Activated T-cell treated with anti-CD3 and anti-CD28 coated beads, Interleukin-2, amount 50 U/mL, for 4 hours (primary cell): ENCODE results near the gene TTC4. TPM values are rescaled to one million over a fixed set of nuclear protein-coding genes. Genes with fewer than 3 reads are reported as not detected.

Source experiments
- ATAC-seq, 2 donors: fragments of 200-7000 bp; cut with Tn5 transposase; one replicate each; pipeline ENCODE4 v1.10.0; 2021
- DNase-seq: peaks from one replicate; pipeline ENCODE4 v3.0.0-alpha.2; 2020
- H3K27me3 Mint-ChIP-seq: one replicate; pipeline ENCODE4 v1.8.0; 2021; ENCODE audit warnings: low read depth, mixed read lengths
- H3K36me3 Mint-ChIP-seq: one replicate; pipeline ENCODE4 v1.8.0; 2022; ENCODE audit warnings: mixed read lengths; ENCODE audit not compliant: insufficient read depth
- H3K4me1 Mint-ChIP-seq: one replicate; pipeline ENCODE4 v1.8.0; 2021; ENCODE audit warnings: low read depth, mixed read lengths
- H3K4me3 Mint-ChIP-seq: one replicate; pipeline ENCODE4 v1.8.0; 2021; ENCODE audit warnings: mild to moderate bottlenecking, moderate library complexity, mixed read lengths
- H3K9me3 Mint-ChIP-seq: one replicate; pipeline ENCODE4 v1.8.0; 2021; ENCODE audit warnings: mixed read lengths
- total RNA-seq, 3 donors: library from RNA; stranded (reverse); gene quantifications; one replicate each; pipeline ENCODE4 v1.2.1, GENCODE V29; 2021

TTC4 gene
- total RNA-seq, 3 donors from 2014 or later: 52.5 to 61.2 (median 59.6) TPM

DNA sequence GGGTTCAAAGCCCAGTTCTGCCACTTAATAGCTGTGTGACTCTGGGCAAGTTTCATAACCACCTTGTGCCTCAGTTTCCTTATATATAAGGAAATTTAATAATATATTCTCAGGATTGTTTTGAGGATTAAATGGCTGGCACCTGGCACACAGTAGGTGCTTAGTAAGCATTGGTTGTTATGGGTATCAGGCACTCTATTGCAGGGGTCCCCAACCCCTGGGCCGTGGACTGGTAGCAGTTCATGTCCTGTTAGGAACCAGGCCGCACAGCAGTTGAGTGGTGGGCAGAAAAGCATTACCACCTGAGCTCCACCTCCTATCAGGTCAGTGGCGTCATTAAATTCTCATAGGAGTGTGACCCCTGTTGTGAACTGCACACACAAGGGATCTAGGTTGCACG, 30.2 kb downstream of the TTC4 start:
- H3K36me3 Mint-ChIP-seq: peaks cover 17% of the 10 kb centered on the region
- ATAC-seq (no peak), DNase-seq (no peak)
- no peaks in the 10 kb centered on the region for H3K27me3 Mint-ChIP-seq
- no peaks in the 10 kb centered on the region for H3K4me1 Mint-ChIP-seq
- H3K9me3 Mint-ChIP-seq: no peaks in the 10 kb centered on the region
- no peak overlapping the region for H3K4me3 Mint-ChIP-seq

DNA sequence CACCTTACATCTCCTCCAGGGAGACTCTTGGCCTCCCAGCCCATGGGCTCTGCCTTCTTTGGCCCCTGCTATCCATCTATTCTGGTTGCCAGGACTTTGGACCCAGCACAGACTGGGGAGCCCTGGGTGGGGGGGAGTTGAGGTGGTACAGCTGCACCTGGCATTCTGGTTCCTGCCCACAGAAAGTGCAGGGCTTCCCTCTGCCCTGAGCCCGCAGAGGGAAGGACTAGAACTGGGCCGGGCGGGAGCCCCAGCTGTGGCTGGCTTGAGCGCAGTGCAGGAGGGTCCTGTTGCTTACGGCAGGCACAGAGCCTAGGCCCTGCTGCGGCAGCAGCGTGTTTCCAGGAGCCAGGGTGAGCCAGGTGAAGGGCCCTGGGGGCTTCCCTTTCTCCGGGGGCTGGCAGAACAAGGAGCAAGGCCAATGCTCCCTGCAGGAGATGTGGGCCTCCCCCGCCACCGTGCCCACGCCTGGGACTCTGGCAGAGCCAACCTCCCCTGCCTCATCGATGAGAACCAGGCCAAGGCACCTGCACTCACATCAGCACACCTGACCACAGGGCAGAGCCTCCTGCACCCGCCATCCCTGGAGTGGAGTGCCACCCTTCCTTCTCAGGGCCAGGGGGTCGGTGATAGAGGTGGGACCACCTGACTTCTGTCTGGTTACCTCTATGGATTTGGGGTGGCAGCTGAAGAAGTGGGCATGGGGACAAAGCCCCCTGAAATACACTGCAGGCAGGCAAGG, 32.6 kb downstream of the TTC4 start:
- no peak for ATAC-seq
- H3K9me3 Mint-ChIP-seq: no peaks in the 10 kb centered on the region
- no peak for DNase-seq
- peaks cover 5% of the 10 kb centered on the region for H3K36me3 Mint-ChIP-seq
- no peak overlapping the region for H3K4me3 Mint-ChIP-seq
- H3K4me1 Mint-ChIP-seq: no peaks in the 10 kb centered on the region
- H3K27me3 Mint-ChIP-seq: no peaks in the 10 kb centered on the region

DNA sequence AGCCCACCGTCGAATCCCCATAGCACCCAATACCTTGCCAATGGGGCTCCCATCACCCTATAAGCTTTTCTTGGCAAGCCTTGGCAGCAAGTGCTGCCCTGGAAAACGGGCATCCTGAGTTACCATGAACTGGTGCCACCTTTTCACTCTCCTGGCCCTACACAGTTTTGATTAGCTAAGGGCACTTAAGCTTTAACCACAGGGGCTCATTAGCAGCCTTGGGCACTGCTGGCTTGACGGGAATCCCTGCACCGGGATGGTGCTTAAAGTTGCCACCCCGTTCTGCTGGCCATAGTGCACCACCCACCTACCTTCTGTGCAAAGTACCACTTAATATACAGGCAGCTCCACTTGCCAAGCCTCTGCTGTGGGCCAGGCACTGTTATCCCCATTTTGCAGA, 34.9 kb downstream of the TTC4 start:
- H3K4me3 Mint-ChIP-seq: no peak overlapping the region
- no peaks in the 10 kb centered on the region for H3K27me3 Mint-ChIP-seq
- H3K9me3 Mint-ChIP-seq: no peaks in the 10 kb centered on the region
- no peaks in the 10 kb centered on the region for H3K4me1 Mint-ChIP-seq
- ATAC-seq (no peak), DNase-seq (no peak)
- peaks cover 1% of the 10 kb centered on the region for H3K36me3 Mint-ChIP-seq

DNA sequence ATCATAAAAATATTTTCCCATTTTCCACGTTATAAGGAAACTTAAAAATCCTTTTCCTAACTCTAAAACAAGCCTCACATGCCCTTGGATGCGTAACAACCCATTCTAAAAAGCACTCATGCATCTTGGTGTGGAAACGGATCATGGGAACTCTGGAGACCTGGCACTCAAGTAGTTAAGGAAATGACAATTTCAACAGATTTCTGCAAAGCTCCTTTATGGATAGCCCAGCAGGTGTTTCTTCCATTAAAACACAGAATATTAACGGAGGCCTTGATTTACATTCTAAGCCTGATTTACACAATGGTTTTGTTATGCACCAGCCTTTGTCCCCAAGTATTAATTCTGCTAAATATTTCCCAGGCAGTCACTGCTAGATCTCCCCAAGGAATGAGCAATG, 35.8 kb downstream of the TTC4 start:
- H3K36me3 Mint-ChIP-seq: peaks cover 4% of the 10 kb centered on the region
- no peaks in the 10 kb centered on the region for H3K9me3 Mint-ChIP-seq
- no peak for ATAC-seq
- H3K4me1 Mint-ChIP-seq: no peaks in the 10 kb centered on the region
- DNase-seq: no peak
- H3K27me3 Mint-ChIP-seq: no peaks in the 10 kb centered on the region
- no peak overlapping the region for H3K4me3 Mint-ChIP-seq

DNA sequence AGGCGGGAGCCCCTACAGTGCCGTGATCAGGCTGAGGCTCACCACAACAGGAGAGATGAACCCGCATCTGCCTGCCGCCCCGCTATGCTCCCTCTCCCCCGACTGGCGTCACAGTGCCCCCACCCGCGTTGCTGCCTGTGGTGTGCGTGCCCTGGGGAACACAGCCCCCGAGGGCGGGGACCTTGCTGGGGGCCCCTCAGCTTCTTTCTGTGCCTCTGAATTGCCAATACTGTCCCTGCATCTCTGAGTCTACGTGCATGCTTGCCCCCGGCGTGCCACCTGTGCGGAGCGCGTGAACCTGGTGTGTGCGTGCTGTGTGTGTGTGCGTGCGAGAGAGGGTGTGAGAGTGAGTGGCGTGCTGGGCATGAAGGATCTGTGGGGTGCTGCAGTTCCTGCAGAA, 38.4 kb downstream of the TTC4 start:
- DNase-seq: no peak

DNA sequence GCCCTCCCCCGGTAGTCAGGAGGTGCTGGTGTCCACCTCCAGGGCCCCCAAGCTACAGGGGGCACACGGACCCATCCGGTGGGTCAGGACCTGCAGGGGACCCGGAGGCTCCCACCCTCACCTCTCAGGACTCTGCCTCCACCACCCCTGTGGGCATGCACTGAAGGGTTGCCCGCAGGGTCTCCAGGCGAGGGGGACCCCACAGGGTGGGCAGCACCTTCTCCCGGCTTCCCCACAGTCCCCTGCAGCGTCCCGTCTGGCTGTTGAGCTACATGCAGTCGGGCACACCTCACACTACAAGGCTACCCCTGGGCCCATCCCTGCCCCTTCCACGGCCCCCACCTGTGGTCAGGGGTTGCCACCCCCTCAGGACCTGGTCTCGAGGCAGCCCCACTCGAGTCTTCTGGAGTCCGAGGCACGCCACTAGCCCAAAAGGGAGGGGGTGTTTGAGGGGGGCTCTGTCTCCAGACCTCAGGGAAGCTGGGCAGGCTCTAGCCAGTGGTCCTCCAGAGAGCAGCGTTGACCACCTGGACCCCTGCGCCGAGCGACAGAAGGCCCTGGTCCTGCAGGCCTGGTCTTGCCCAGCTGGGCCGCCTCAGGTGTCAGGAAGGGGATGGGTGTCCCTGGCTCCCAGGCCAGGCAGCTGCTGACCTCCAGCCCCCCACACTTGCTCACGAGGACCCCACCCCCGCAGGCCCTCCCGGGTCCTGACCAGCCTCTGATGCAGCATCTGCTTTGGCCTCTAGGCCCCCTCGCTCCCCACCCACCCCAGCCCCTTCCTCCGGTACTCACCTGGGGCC, 39.0 kb downstream of the TTC4 start:
- H3K4me1 Mint-ChIP-seq: no peaks in the 10 kb centered on the region
- no peak for ATAC-seq
- no peaks in the 10 kb centered on the region for H3K9me3 Mint-ChIP-seq
- H3K4me3 Mint-ChIP-seq: no peak overlapping the region
- no peaks in the 10 kb centered on the region for H3K27me3 Mint-ChIP-seq
- no peak for DNase-seq
- peaks cover 4% of the 10 kb centered on the region for H3K36me3 Mint-ChIP-seq

More for the DNA sequence above, 38.4 kb downstream of the TTC4 start:
- Mint-ChIP-seq H3K4me3 (no peak overlapping the region), H3K36me3 (peaks cover 4% of the 10 kb centered on the region), H3K27me3 (no peaks in the 10 kb centered on the region), H3K9me3 (no peaks in the 10 kb centered on the region), H3K4me1 (no peaks in the 10 kb centered on the region)
- no peak for ATAC-seq

DNA sequence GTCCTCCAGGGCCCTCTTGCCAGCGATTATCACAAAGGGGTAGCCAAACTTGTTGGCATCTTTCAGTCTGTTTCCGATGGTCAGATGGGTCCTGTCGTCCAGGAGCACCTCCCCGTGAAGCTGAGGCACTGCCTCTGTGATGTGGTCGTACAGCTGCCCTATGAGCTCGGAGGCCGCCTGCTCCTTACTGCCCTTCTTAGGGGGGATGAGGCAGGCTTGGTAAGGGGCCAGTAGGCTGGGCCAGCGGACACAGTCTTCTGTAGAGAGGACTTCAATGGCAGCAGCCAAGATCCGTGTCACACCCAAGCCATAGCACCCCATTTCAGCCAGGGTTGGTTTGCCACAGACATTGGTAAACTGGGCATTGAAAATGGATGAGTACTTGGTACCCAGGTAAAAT, 42.2 kb downstream of the TTC4 start:
- no peaks in the 10 kb centered on the region for H3K27me3 Mint-ChIP-seq
- H3K9me3 Mint-ChIP-seq: no peaks in the 10 kb centered on the region
- H3K4me1 Mint-ChIP-seq: peaks cover 5% of the 10 kb centered on the region
- H3K36me3 Mint-ChIP-seq: peaks cover 4% of the 10 kb centered on the region
- no peak for DNase-seq
- ATAC-seq: no peak
- no peak overlapping the region for H3K4me3 Mint-ChIP-seq

DNA sequence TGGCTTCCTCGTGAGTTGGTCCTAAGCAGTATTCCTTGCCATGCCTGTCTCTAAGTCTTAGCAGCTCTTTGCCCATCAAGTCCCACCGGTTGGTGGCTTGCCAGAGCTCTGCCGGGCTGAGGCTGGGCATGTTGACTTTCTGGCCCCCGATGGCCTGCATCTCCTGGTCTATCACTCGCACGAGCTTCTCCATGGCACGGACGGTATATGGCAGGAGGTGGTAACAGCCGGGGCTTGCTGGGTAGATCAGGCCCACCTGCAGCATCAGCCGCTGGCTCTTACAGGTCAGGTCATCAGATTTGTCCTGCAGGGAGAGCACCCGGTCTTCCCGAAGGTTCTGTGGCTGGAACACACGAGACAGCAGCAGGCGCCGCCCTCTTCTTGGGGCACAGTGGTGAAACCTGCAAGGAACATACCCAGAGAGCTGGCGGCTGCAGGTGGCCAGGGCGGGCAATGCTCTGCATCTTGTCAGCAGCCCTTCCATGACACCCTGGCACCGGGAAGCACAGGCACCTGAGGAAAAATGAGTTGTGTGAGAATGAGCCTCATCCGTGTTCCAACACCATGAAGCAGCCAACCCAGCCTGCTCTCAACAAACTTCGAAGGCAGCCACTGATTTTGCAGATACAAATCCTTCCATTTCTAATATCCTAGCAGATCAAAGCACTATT, 43.2 kb downstream of the TTC4 start:
- Mint-ChIP-seq H3K27me3 (no peaks in the 10 kb centered on the region), H3K36me3 (peaks cover 4% of the 10 kb centered on the region), H3K4me3 (no peak overlapping the region), H3K9me3 (no peaks in the 10 kb centered on the region), H3K4me1 (peaks cover 9% of the 10 kb centered on the region)
- ATAC-seq: no peak
- DNase-seq: no peak

DNA sequence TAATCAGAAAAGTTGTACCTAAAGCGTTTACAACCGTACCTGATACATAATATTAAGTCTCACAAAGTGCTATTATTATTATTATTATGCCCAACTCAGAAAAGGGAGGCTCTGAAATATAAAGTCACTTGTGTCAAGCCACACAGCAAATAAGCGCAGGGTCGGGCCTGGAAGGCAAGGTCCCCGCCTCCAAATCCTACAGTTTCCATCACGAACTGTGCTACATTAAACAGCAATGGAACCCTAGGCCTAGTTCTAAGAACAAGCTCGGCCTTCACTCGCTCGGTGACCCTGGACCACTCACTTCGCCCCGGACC, 48.1 kb downstream of the TTC4 start:
- ATAC-seq (no peak), DNase-seq (no peak)
- Mint-ChIP-seq H3K27me3 (no peaks in the 10 kb centered on the region), H3K36me3 (no peaks in the 10 kb centered on the region), H3K4me1 (peaks cover 14% of the 10 kb centered on the region), H3K9me3 (no peaks in the 10 kb centered on the region), H3K4me3 (peak overlapping the region; percentile 90)

DNA sequence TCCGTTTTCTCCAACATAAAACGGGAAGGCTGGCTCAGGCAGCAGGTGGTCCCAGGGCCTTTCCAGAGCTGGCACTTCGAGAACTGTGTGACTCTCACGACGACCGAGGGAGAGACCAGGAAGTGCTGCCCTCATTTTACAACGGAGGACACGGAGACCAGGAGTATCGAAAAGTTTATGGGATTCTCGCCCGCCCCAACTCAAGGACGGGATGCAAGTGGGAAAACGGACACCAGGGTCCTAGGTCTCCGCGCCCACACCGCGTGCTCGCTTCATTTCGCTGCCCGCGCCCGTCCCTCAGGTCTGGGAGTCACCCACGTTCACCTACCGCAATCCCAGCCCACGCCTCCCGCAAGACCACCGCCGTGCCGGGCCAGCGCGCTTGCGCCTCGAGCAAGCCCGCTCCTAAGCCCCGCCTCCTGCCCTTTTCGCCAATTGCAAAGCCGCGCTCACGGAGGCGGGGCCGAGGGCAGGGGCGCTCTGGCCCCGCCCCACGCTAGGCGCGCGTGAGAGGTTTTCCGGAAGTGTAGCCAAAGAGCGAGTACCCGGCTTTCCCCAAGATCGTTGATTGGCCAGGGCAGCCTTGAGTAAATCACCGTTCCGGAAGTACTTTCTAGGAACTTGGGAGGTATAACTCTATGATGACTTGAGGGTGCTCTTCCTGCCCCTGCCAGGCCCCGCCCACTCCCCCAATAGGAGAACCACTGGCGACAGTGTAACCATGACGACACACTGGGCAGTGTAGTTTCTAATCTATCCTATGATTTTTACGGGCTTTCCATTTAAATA, 48.7 kb downstream of the TTC4 start, which contains the start of gene PARS2:
Gene PARS2 (minus strand): TSS at position 391 of the 789 bp plus-strand sequence. CDS start 5,362 bp downstream, outside the sequence.
- no peaks in the 10 kb centered on the region for H3K9me3 Mint-ChIP-seq
- DNase-seq (peak; percentile 94), ATAC-seq (peak; percentile 97 to 98)
- no peaks in the 10 kb centered on the region for H3K36me3 Mint-ChIP-seq
- H3K4me1 Mint-ChIP-seq: peaks cover 14% of the 10 kb centered on the region
- peak within 1 kb of the TSS; percentile 90 for H3K4me3 Mint-ChIP-seq
- H3K27me3 Mint-ChIP-seq: no peaks in the 10 kb centered on the region

DNA sequence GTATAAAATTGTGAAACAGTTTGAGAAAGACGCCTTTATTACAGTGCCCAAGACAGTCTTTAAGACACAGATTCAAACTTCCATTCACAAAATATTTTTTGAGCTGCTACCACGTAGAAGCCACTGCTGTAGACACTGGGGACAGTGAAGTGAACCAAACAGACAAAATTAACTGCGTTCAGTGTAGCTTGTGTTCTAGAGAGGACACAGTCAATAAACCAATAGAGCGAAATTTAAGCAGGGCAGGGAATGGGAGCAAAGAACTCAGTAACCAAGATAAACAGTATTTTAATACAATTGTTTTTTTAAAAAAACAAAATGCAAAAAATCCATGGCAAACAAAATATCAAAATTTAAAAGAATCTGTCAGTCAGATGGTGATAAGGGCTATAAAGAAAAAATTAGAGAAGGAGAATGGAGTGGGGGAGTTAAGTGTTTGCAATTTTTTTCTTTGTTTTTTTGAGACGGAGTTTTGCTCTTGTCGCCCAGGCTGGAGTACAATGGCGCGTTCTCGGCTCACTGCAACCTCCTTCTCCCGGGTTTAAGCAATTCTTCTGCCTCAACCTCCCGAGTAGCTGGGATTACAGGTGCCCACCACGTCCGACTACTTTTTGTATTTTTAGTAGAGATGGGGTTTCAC, 49.4 kb downstream of the TTC4 start:
- Mint-ChIP-seq H3K4me3 (peak overlapping the region; percentile 90), H3K4me1 (peaks cover 14% of the 10 kb centered on the region), H3K27me3 (no peaks in the 10 kb centered on the region), H3K36me3 (no peaks in the 10 kb centered on the region), H3K9me3 (no peaks in the 10 kb centered on the region)
- DNase-seq (no peak), ATAC-seq (peak; percentile 4 to 5)

DNA sequence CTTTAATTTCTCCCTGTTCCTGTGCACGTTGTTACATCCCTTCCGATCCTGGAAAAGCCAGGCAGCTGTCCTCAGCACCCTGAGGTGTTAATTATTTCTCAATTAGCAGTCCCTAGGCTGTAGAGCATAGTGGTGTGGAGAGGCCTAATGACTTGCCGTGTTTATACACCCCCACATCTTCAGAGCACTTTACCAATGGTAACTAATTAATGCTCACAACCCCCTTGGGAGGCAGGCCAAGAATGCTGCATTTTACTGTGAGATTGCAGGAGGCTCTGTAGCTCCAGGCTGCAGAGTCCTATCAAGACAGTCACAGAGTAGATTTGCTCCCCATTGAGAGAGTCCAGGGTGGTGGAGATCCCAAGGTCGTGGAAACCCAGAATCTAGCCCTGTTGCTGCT, 51.1 kb downstream of the TTC4 start:
- Mint-ChIP-seq H3K27me3 (no peaks in the 10 kb centered on the region), H3K36me3 (no peaks in the 10 kb centered on the region), H3K4me1 (peaks cover 10% of the 10 kb centered on the region), H3K9me3 (no peaks in the 10 kb centered on the region), H3K4me3 (no peak overlapping the region)
- ATAC-seq (no peak), DNase-seq (no peak)

DNA sequence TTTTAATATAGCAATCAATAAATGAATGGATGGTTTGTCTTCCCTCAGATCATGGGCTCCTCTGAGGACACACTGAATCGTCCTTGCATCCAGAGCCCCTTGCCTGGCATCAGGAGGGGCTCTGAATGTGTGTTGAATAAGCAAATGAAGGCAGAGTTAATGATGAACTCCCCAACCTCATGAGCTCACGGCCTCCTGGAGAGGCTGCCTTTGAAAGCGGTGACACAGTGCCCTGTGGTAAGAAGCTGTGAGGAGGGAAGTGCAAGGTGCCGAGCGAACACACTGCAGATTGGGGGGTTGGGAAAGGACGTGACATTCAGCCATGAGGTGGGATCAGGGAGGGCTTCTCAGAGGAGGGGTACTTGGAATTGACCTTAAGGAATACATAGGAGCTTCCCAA, 51.9 kb downstream of the TTC4 start:
- Mint-ChIP-seq H3K4me3 (no peak overlapping the region), H3K9me3 (no peaks in the 10 kb centered on the region), H3K4me1 (peaks cover 10% of the 10 kb centered on the region), H3K27me3 (no peaks in the 10 kb centered on the region), H3K36me3 (no peaks in the 10 kb centered on the region)
- no peak for DNase-seq
- ATAC-seq: no peak

DNA sequence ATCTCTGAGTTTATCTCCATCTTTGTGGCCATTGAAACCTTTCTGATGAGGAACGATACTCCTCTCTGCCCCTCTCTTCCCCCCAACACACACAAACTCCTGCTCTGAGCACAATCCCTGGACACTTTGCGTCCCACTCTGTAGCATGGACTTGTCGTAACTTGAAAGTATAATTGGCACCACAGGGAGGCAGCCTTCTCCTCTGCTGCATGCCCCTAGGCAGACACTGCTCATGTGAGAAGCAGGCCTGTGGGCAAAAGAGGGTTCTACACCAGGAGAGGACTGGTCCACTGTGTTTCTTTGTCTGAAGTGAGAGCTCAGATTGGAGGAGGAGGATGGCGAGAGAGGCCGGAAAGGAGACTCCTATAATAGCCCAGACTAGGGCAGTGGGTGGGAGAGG, 52.4 kb downstream of the TTC4 start:
- no peaks in the 10 kb centered on the region for H3K9me3 Mint-ChIP-seq
- DNase-seq: no peak
- no peaks in the 10 kb centered on the region for H3K36me3 Mint-ChIP-seq
- H3K4me3 Mint-ChIP-seq: no peak overlapping the region
- peaks cover 6% of the 10 kb centered on the region for H3K4me1 Mint-ChIP-seq
- no peaks in the 10 kb centered on the region for H3K27me3 Mint-ChIP-seq
- no peak for ATAC-seq
